Panc1 (cell line): Measurements from ENCODE around the gene HES7.

ENCODE experiments used
- POLR2AphosphoS5 ChIP-seq: IDR thresholded peaks from 2 replicates; pipeline ENCODE4 v1.6.1; 2012; ENCODE audit warnings: mild to moderate bottlenecking, low read depth, low read length, moderate library complexity
- TF ChIP-seq, protein P1 (sequence below): fragments of 450-650 bp; IDR thresholded peaks from 2 replicates; pipeline ENCODE4 v1.5.1; 2017; ENCODE audit warnings: mild to moderate bottlenecking

DNA sequence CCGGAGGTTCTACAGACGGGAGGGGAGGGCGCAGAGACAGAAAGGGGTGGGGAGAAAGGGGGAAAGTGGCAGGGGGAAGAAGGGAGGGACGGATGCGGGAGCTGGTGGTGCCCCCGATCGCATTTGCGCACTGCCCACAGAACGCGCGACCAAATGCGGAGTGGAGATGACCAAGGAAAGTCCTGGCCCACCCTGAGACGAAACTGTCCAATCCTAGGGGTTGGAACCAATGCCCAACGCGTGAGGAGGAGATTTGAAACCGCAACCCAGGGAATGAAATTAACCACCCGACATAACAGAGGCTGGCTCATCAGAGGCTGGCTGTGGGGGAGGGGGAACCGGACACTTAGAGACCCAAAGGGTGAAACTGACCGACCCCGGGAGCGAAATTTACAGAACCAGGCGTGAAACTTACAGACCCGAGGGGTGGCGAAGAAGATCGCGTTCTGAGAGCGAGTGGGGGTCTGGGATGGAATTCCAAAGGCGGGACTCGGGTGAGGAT, 1.4 kb downstream of the HES7 start:
- TF ChIP-seq, protein P1, sequence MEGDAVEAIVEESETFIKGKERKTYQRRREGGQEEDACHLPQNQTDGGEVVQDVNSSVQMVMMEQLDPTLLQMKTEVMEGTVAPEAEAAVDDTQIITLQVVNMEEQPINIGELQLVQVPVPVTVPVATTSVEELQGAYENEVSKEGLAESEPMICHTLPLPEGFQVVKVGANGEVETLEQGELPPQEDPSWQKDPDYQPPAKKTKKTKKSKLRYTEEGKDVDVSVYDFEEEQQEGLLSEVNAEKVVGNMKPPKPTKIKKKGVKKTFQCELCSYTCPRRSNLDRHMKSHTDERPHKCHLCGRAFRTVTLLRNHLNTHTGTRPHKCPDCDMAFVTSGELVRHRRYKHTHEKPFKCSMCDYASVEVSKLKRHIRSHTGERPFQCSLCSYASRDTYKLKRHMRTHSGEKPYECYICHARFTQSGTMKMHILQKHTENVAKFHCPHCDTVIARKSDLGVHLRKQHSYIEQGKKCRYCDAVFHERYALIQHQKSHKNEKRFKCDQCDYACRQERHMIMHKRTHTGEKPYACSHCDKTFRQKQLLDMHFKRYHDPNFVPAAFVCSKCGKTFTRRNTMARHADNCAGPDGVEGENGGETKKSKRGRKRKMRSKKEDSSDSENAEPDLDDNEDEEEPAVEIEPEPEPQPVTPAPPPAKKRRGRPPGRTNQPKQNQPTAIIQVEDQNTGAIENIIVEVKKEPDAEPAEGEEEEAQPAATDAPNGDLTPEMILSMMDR = no peak
- TF ChIP-seq POLR2AphosphoS5 = no peak
